Measurements from ENCODE around the gene LRCOL1. TPM values are rescaled to one million over a fixed set of nuclear protein-coding genes. Genes with fewer than 3 reads are reported as not detected.

Gene LRCOL1
- total RNA-seq, 1 donor from 2014 or later, result not detected

DNA sequence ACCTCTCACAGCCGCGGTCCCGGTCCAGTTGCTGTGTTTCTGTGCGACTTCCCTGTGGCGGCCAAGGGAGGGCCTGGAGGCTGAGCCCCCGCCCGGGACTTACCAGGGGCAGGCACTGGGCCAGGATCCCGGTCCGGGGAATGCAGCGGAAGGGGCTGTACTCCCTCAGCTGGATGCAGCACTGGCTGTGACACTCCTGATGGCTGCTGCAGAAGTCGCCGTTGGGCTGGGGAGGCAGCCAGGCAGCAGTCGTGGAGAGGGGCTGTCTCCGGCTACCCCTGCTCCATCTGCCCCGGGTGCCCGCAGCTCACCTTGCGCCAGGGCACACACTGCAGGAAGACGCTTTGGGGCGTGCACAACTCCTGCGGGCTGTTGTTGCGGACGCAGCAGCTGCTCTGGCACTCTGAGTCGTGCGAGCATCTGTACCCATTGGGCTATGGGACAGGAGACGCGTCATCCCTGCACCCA is 6.2 kb downstream of the LRCOL1 start:
- Histone ChIP-seq H3K27ac (replicated peaks) (peak overlapping the region; percentile 86), H3K36me3 (no peaks in the 10 kb centered on the region), H3K9me3 (replicated peaks) (no peaks in the 10 kb centered on the region), H3K4me3 (peak overlapping the region; percentile 66), H3K4me1 (peaks cover 39% of the 10 kb centered on the region), H3K27me3 (ENCODE audit: low read depth) (peaks cover 90% of the 10 kb centered on the region)
- TF ChIP-seq CTCF (IDR thresholded peaks at IDR 0.05; ENCODE audit: borderline replicate concordance), result no peak
- intact Hi-C loops (cut with micrococcal nuclease), result no loop called here
- peak; percentile 64 for DNase-seq

- peaks cover 43% of the 10 kb centered on the region for H3K4me1 ChIP-seq
- peak overlapping the region; percentile 86 for H3K27ac ChIP-seq (replicated peaks)
- TF ChIP-seq CTCF (IDR thresholded peaks at IDR 0.05; ENCODE audit: borderline replicate concordance), result no peak
- no peak for DNase-seq
- H3K4me3 ChIP-seq, result peak overlapping the region; percentile 66
- no peaks in the 10 kb centered on the region for H3K9me3 ChIP-seq (replicated peaks)
- H3K27me3 ChIP-seq (ENCODE audit: low read depth), result peaks cover 87% of the 10 kb centered on the region
- intact Hi-C loops (cut with micrococcal nuclease), result no loop called here
- H3K36me3 ChIP-seq, result no peaks in the 10 kb centered on the region
Measured at GRCh38 chr12:132603240-132604150, 6.9 kb downstream of the LRCOL1 start.

- Histone ChIP-seq H3K4me3 (peak overlapping the region; percentile 66), H3K27ac (replicated peaks) (peak overlapping the region; percentile 86), H3K36me3 (no peaks in the 10 kb centered on the region), H3K9me3 (replicated peaks) (no peaks in the 10 kb centered on the region), H3K27me3 (ENCODE audit: low read depth) (peaks cover 80% of the 10 kb centered on the region), H3K4me1 (peaks cover 45% of the 10 kb centered on the region)
- no peak for TF ChIP-seq CTCF (IDR thresholded peaks at IDR 0.05; ENCODE audit: borderline replicate concordance)
- DNase-seq, result no peak
- intact Hi-C loops (cut with micrococcal nuclease), result no loop called here
Measured at GRCh38 chr12:132602572-132603239, 7.7 kb downstream of the LRCOL1 start.

- Histone ChIP-seq H3K4me1 (peaks cover 49% of the 10 kb centered on the region), H3K36me3 (no peaks in the 10 kb centered on the region), H3K4me3 (peak overlapping the region; percentile 59), H3K27ac (replicated peaks) (no peak overlapping the region), H3K9me3 (replicated peaks) (no peaks in the 10 kb centered on the region), H3K27me3 (ENCODE audit: low read depth) (peaks cover 80% of the 10 kb centered on the region)
- DNase-seq, result no peak
- intact Hi-C loops (cut with micrococcal nuclease), result no loop called here
- no peak for TF ChIP-seq CTCF (IDR thresholded peaks at IDR 0.05; ENCODE audit: borderline replicate concordance)
Measured at GRCh38 chr12:132601171-132601883, 9.1 kb downstream of the LRCOL1 start.
